ENCODE results near the gene SRF.

DNA sequence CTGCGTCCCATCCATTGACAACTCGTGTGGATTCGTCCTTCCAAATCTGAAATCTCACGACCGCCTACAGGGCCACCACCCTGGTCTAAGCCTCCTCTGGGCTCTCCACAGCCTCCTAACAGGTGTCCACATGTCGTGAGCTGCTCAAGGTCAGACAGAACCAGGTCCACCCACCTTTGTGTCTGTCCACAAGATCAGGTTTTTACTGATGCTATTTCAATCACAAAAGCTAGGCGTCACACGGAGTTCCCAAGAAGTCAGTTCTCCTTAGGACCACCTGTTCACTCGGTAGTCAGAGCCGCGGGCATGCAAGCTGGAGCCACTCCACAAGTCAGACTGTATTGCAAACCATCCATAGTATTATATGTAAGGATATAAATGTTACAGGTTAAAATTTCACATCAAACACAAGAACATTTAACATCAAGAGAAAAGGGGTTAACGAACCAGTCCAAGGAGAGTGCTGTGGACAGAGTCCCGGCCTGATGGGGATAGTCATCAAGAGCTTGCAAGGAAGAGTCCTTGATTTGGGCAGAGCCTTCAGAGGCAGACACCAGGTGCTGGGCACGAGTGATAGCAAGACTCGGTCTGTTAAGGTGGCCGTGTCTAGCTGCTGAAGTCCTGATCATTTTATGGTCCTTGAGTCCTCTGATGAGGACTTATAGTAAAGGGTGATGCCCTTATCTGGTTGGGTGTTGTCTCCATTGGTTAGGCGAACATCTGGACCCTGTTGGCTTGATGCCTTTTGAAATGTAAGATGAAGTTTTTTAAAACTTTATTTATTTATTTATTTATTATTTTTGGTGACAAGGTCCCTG is 58.9 kb downstream of the SRF start:
- TF ChIP-seq EZH2 (IDR thresholded peaks at IDR 0.05; ENCODE audit: borderline replicate concordance, low read length): no peak
- TF ChIP-seq, protein P1, sequence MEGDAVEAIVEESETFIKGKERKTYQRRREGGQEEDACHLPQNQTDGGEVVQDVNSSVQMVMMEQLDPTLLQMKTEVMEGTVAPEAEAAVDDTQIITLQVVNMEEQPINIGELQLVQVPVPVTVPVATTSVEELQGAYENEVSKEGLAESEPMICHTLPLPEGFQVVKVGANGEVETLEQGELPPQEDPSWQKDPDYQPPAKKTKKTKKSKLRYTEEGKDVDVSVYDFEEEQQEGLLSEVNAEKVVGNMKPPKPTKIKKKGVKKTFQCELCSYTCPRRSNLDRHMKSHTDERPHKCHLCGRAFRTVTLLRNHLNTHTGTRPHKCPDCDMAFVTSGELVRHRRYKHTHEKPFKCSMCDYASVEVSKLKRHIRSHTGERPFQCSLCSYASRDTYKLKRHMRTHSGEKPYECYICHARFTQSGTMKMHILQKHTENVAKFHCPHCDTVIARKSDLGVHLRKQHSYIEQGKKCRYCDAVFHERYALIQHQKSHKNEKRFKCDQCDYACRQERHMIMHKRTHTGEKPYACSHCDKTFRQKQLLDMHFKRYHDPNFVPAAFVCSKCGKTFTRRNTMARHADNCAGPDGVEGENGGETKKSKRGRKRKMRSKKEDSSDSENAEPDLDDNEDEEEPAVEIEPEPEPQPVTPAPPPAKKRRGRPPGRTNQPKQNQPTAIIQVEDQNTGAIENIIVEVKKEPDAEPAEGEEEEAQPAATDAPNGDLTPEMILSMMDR (IDR thresholded peaks at IDR 0.05; ENCODE audit: low read length): no peak

All from OCI-LY1 (cell line).